B cell (primary cell): ENCODE data around the gene GKAP1. TPM values are rescaled to one million over a fixed set of nuclear protein-coding genes. Genes with fewer than 3 reads are reported as not detected.

Experiments
- ATAC-seq: fragments of 200-7000 bp; cut with Tn5 transposase; one replicate; pipeline ENCODE4 v1.10.0; 2021; ENCODE audit warnings: low read depth, mild to moderate bottlenecking, moderate number of reproducible peaks, moderate library complexity
- CTCF ChIA-PET: fragments of 350-600 bp; sonication (Branson Sonifier 250); formaldehyde crosslinking; loops from one replicate; lab custom pipeline; 2021; ENCODE audit warnings: antibody characterized with exemption, inconsistent platforms; lab: Charles Lee
- POLR2A ChIA-PET: fragments of 350-600 bp; sonication (Branson Sonifier 250); formaldehyde crosslinking; loops from one replicate; lab custom pipeline; 2021; ENCODE audit warnings: antibody characterized with exemption; lab: Charles Lee
- DNase-seq: peaks from one replicate; pipeline ENCODE4 v3.0.0; 2013
- H2AFZ ChIP-seq: 2 replicates; pipeline ENCODE4 v1.6.1; 2012; ENCODE audit warnings: mild to moderate bottlenecking, low read depth, low read length; ENCODE audit not compliant: insufficient read depth, poor library complexity, severe bottlenecking
- H3K27ac ChIP-seq, 2 donors: 1 replicate in 1 of 2; 2 replicates in 1 of 2; pipeline ENCODE4 v1.5.1; 2012 to 2013; ENCODE audit warnings: low read length in 2 of 2, mild to moderate bottlenecking in 2 of 2, moderate library complexity in 1 of 2
- H3K27me3 ChIP-seq, 4 experiments: fragments of 200-600 bp in 1 of 4; sonication (generic) in 1 of 4; replicated peaks in 1 of 4; 1 replicate in 2 of 4; 2 replicates in 2 of 4; pipeline versions ENCODE4 v1.6.1 to v1.7.0; 2013 to 2016; ENCODE audit warnings: low read length in 3 of 4, mild to moderate bottlenecking in 2 of 4, mixed read lengths in 1 of 4, moderate library complexity in 1 of 4; ENCODE audit not compliant: insufficient read depth in 4 of 4, control insufficient read depth in 3 of 4; ENCODE audit errors: control extremely low read depth in 1 of 4
- H3K36me3 ChIP-seq, 2 experiments: replicated peaks in 1 of 2; 1 replicate in 1 of 2; 2 replicates in 1 of 2; pipeline versions ENCODE4 v1.6.1 to v1.7.1; 2013; ENCODE audit warnings: low read length in 1 of 2; ENCODE audit not compliant: insufficient read depth in 2 of 2, control insufficient read depth in 1 of 2; ENCODE audit errors: control extremely low read depth in 1 of 2, extremely low read depth in 1 of 2
- H3K4me1 ChIP-seq, 2 donors: fragments of 200-600 bp in 1 of 2; sonication (generic) in 1 of 2; 1 replicate in 1 of 2; 2 replicates in 1 of 2; pipeline versions ENCODE4 v1.5.1 to v1.6.1; 2013 to 2017; ENCODE audit warnings: low read length in 2 of 2; ENCODE audit not compliant: control insufficient read depth in 2 of 2, insufficient read depth in 2 of 2
- H3K4me2 ChIP-seq: replicated peaks from 2 replicates; pipeline ENCODE3; 2012; ENCODE audit warnings: mild to moderate bottlenecking, low read depth, low read length; ENCODE audit not compliant: poor library complexity, severe bottlenecking
- H3K4me3 ChIP-seq, 5 experiments: fragments of 200-600 bp in 1 of 5; sonication (generic) in 1 of 5; 1 replicate in 3 of 5; 2 replicates in 2 of 5; pipeline versions ENCODE4 v1.5.1 to v1.7.0; 2011 to 2016; ENCODE audit warnings: low read length in 4 of 5, mild to moderate bottlenecking in 4 of 5, low read depth in 2 of 5, control low read depth in 1 of 5, moderate library complexity in 1 of 5; ENCODE audit not compliant: insufficient read depth in 1 of 5; ENCODE audit errors: control extremely low read depth in 1 of 5, extremely low read depth in 1 of 5
- H3K79me2 ChIP-seq: fragments of 200-600 bp; sonication (generic); one replicate; pipeline ENCODE4 v1.6.0; 2016; ENCODE audit warnings: low read length; ENCODE audit not compliant: control insufficient read depth, insufficient read depth
- H3K9ac ChIP-seq: fragments of 200-600 bp; sonication (generic); 2 replicates; pipeline ENCODE4 v1.6.1; 2017; ENCODE audit warnings: mild to moderate bottlenecking, low read length, moderate library complexity
- H3K9me3 ChIP-seq, 3 donors: one replicate each; pipeline versions ENCODE4 v1.6.1 to v1.7.1; 2013; ENCODE audit warnings: low read length in 2 of 3; ENCODE audit not compliant: control insufficient read depth in 2 of 3, insufficient read depth in 1 of 3; ENCODE audit errors: control extremely low read depth in 1 of 3
- H4K20me1 ChIP-seq: 2 replicates; pipeline ENCODE4 v1.6.0; 2012; ENCODE audit warnings: mild to moderate bottlenecking, low read length; ENCODE audit not compliant: insufficient read depth, control insufficient read depth, poor library complexity, severe bottlenecking
- H3K27ac Mint-ChIP-seq: one replicate; pipeline ENCODE4 v1.8.0; 2021; ENCODE audit warnings: mixed read lengths
- H3K27me3 Mint-ChIP-seq: one replicate; pipeline ENCODE4 v1.8.0; 2021; ENCODE audit warnings: mixed read lengths
- H3K4me1 Mint-ChIP-seq: one replicate; pipeline ENCODE4 v1.8.0; 2021; ENCODE audit warnings: mixed read lengths
- H3K4me3 Mint-ChIP-seq: one replicate; pipeline ENCODE4 v1.8.0; 2021; ENCODE audit warnings: mixed read lengths
- H3K9me3 Mint-ChIP-seq: one replicate; pipeline ENCODE4 v1.8.0; 2022; ENCODE audit warnings: mixed read lengths; ENCODE audit not compliant: insufficient read depth
- EZH2 ChIP-seq: IDR thresholded peaks from 2 replicates; pipeline ENCODE4 v1.6.1; 2012; ENCODE audit warnings: borderline replicate concordance, low read depth, mild to moderate bottlenecking, moderate library complexity, low read length; ENCODE audit not compliant: insufficient read depth, poor library complexity, severe bottlenecking
- WGBS: methylation state at CpG from one replicate; pipeline ENCODE4 v1.1.5; 2013; ENCODE audit warnings: missing lambda C conversion rate; ENCODE audit not compliant: insufficient coverage; 5-methylcytosine and 5-hydroxymethylcytosine counted together
- intact Hi-C: fragments of 100-400 bp; cut with micrococcal nuclease; formaldehyde crosslinking; loops from one replicate; pipeline ENCODE4 v1.10.0; 2022
- polyA plus RNA-seq: library from polyadenylated mRNA; depleted of rRNA; stranded (reverse); fragments of >200 nt; gene quantifications from 2 replicates; pipeline ENCODE4 v1.2.3, GENCODE V29; 2012
- total RNA-seq, 2 donors: library from RNA; stranded (reverse); fragments of 120-200 nt in 1 of 2; gene quantifications; 1 replicate in 1 of 2; 2 replicates in 1 of 2; pipeline versions ENCODE4 v1.2.3 to v1.2.4, GENCODE V29; 2013 to 2022
- TF ChIP-seq, protein P1 (sequence below): fragments of 200-600 bp; IDR thresholded peaks from one replicate; pipeline ENCODE4 v1.8.0; 2022; ENCODE audit warnings: antibody characterized with exemption, mild to moderate bottlenecking

Gene GKAP1
- total and polyA plus RNA-seq, 2 donors (not counting 1 experiment from before 2014, with no cell fraction given), result 2.7 to 23.1 TPM

DNA sequence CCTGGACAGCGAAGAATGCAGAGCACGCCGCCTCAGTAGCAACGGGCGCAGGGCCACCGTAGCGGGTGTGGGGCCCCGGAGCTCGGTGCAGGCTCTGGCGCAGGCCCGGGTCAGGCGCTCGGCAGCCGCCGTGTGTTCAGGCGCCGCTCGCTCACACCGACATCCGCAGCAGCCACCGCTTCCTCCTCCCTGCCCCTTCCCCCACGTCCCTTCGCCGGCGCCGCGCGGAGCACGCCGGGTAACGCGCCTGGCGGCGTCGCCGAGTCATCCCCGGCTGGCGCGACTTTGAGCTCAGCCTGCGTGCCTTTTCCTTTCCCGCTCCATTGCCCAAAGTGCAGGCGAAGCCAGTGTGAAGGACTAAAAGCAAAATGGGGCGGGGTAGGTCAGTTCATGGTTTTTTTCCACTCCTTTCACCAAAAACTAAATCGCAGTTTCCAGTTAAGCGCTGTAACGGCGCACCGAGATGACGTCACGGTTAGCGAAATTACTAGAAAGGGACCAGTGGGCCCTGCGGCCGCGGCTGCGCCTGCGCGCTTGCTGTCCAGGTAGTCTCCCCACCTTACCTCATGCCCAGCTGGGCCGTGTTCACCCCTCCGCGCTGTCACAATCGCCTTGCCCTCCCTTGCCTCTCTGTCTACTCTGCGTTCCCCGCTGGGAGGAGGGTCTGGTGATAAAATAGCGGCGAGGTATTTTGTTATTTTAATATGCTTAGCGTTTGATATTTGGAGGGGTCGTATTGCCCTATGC is 109.6 kb downstream of the GKAP1 start, which contains the start of gene UBQLN1:
TSS of gene UBQLN1 (minus strand) at position 191 of the 747 bp plus-strand sequence. CDS start 279 bp downstream, outside the sequence.
- Mint-ChIP-seq H3K27ac (peak within 1 kb of the TSS; percentile 95), H3K9me3 (peaks cover 2% of the 10 kb centered on the region), H3K4me3 (peak within 1 kb of the TSS; percentile 93), H3K27me3 (no peaks in the 10 kb centered on the region), H3K4me1 (peaks cover 46% of the 10 kb centered on the region)
- TF ChIP-seq, protein P1, sequence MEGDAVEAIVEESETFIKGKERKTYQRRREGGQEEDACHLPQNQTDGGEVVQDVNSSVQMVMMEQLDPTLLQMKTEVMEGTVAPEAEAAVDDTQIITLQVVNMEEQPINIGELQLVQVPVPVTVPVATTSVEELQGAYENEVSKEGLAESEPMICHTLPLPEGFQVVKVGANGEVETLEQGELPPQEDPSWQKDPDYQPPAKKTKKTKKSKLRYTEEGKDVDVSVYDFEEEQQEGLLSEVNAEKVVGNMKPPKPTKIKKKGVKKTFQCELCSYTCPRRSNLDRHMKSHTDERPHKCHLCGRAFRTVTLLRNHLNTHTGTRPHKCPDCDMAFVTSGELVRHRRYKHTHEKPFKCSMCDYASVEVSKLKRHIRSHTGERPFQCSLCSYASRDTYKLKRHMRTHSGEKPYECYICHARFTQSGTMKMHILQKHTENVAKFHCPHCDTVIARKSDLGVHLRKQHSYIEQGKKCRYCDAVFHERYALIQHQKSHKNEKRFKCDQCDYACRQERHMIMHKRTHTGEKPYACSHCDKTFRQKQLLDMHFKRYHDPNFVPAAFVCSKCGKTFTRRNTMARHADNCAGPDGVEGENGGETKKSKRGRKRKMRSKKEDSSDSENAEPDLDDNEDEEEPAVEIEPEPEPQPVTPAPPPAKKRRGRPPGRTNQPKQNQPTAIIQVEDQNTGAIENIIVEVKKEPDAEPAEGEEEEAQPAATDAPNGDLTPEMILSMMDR, result no peak
- no peak for TF ChIP-seq EZH2
- H3K27ac ChIP-seq, result peak within 1 kb of the TSS; percentile 95 to 96
- no peaks in the 10 kb centered on the region for H3K27me3 ChIP-seq
- H3K9me3 ChIP-seq, result peaks cover 0 to 4% (median 0%) of the 10 kb centered on the region in 3 donors
- peak; percentile 83 for ATAC-seq
- POLR2A ChIA-PET, result interaction anchor here (0.8 to 2.5 kb wide), 5 partner anchors 20 to 272 kb away, joined by 3 to 17 read pairs (median 12); partner anchors contain the start of genes HNRNPK, IDNK, KIF27 and RMI1
- H3K4me1 ChIP-seq, result peaks cover 20% of the 10 kb centered on the region in 2 donors
- intact Hi-C loops, result loop anchor here (1.0 to 5.0 kb wide), 6 partner anchors 36 to 272 kb away; partner anchors contain the start of genes GKAP1, HNRNPK, IDNK and KIF27
- under 1% methylated on average over 60 of the region's 67 CpGs for whole genome bisulfite sequencing
- peak within 1 kb of the TSS; percentile 85 for H2AFZ ChIP-seq
- H3K79me2 ChIP-seq, result peaks cover 43% of the 10 kb centered on the region
- peak within 1 kb of the TSS; percentile 75 to 95 (median 87) for H3K4me3 ChIP-seq
- peak within 1 kb of the TSS; percentile 76 for H3K4me2 ChIP-seq
- H3K9ac ChIP-seq, result peak within 1 kb of the TSS; percentile 81
- CTCF ChIA-PET, result interaction anchor here (0.9 to 1.7 kb wide), 8 partner anchors 12 to 373 kb away, joined by 3 to 7 read pairs (median 4); partner anchors contain the start of gene KIF27
- H3K36me3 ChIP-seq, result no peaks in the 10 kb centered on the region
- peak; percentile 97 for DNase-seq
- H4K20me1 ChIP-seq, result peaks cover 22% of the 10 kb centered on the region

DNA sequence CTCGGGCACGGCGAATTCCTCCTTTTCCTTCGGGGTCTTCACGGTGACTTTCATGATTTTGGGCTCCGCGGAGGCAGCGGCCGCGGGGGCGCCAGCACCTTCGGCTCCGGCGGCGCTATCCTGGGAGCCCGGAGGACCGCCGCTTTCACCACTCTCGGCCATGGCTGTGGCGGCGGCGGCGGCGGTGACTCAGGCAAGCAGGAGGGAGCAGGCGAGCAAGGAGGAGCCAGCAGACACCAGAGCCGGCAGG is 110.1 kb downstream of the GKAP1 start:
- Histone ChIP-seq H3K4me3 (peak overlapping the region; percentile 75 to 95 (median 87)), H3K9me3 (peaks cover 0 to 4% (median 0%) of the 10 kb centered on the region in 3 donors), H3K4me1 (peaks cover 20% of the 10 kb centered on the region in 2 donors), H3K9ac (peak overlapping the region; percentile 81), H3K4me2 (peak overlapping the region; percentile 76), H2AFZ (peak overlapping the region; percentile 85), H3K36me3 (no peaks in the 10 kb centered on the region), H3K27me3 (no peaks in the 10 kb centered on the region), H4K20me1 (peaks cover 22% of the 10 kb centered on the region), H3K27ac (peak overlapping the region; percentile 95 to 96), H3K79me2 (peaks cover 48% of the 10 kb centered on the region)
- ChIA-PET CTCF (interaction anchor here (0.6 to 1.7 kb wide), 6 partner anchors 19 to 373 kb away, joined by 3 to 7 read pairs (median 4); partner anchors contain the start of gene KIF27), POLR2A (interaction anchor here (1.7 to 2.5 kb wide), 4 partner anchors 84 to 273 kb away, joined by 5 to 17 read pairs (median 12); partner anchors contain the start of genes HNRNPK, IDNK, KIF27 and RMI1)
- Mint-ChIP-seq H3K4me1 (peaks cover 49% of the 10 kb centered on the region), H3K27ac (peak overlapping the region; percentile 95), H3K9me3 (peaks cover 2% of the 10 kb centered on the region), H3K27me3 (no peaks in the 10 kb centered on the region), H3K4me3 (peak overlapping the region; percentile 93)
- under 1% methylated on average over 26 of the region's 26 CpGs for WGBS
- intact Hi-C loops, result loop anchor here (5.0 kb wide), 1 partner anchor 35 kb away; no protein-coding TSS in a partner anchor
- DNase-seq, result no peak
- ATAC-seq, result peak; percentile 46
- no peak for TF ChIP-seq EZH2
- TF ChIP-seq, protein P1, result no peak
